Measurements from ENCODE around the gene AGPAT2. TPM values are rescaled to one million over a fixed set of nuclear protein-coding genes. Genes with fewer than 3 reads are reported as not detected.
"Not testable (repeated sequence)": the region's sequence is repeated elsewhere in the genome, so short reads cannot be mapped to it uniquely, and the experiment has no call there.

Gene AGPAT2
- total RNA-seq, 1 donor from 2014 or later: 36.4 TPM

- Mint-ChIP-seq H3K27ac (ENCODE audit: unreplicated experiment) (no peak overlapping the region), H3K4me1 (ENCODE audit: unreplicated experiment) (peaks cover 5% of the 10 kb centered on the region), H3K9me3 (ENCODE audit: unreplicated experiment) (no peaks in the 10 kb centered on the region), H3K27me3 (ENCODE audit: unreplicated experiment) (peaks cover 3% of the 10 kb centered on the region), H3K4me3 (ENCODE audit: unreplicated experiment) (no peak overlapping the region), H3K36me3 (ENCODE audit: unreplicated experiment) (no peaks in the 10 kb centered on the region)
- TF ChIP-seq CTCF (IDR thresholded peaks at IDR 0.05): no peak
- no peak for DNase-seq (ENCODE audit: extremely low spot score, unreplicated experiment)
Observed at GRCh38 chr9:136640171-136641111, 46.8 kb downstream of the AGPAT2 start.

GRCh38 chr9:136634904-136635303 lies 52.4 kb downstream of the AGPAT2 start:
- H3K4me3 Mint-ChIP-seq (ENCODE audit: unreplicated experiment): no peak overlapping the region
- H3K27ac Mint-ChIP-seq (ENCODE audit: unreplicated experiment): no peak overlapping the region
- no peaks in the 10 kb centered on the region for H3K27me3 Mint-ChIP-seq (ENCODE audit: unreplicated experiment)
- no peaks in the 10 kb centered on the region for H3K36me3 Mint-ChIP-seq (ENCODE audit: unreplicated experiment)
- no peaks in the 10 kb centered on the region for H3K9me3 Mint-ChIP-seq (ENCODE audit: unreplicated experiment)
- no peak for DNase-seq (ENCODE audit: extremely low spot score, unreplicated experiment)
- no peak for TF ChIP-seq CTCF (IDR thresholded peaks at IDR 0.05)
- peaks cover 11% of the 10 kb centered on the region for H3K4me1 Mint-ChIP-seq (ENCODE audit: unreplicated experiment)

- H3K36me3 Mint-ChIP-seq (ENCODE audit: unreplicated experiment); H3K4me3 Mint-ChIP-seq (ENCODE audit: unreplicated experiment); H3K27me3 Mint-ChIP-seq (ENCODE audit: unreplicated experiment); H3K27ac Mint-ChIP-seq (ENCODE audit: unreplicated experiment); DNase-seq (ENCODE audit: extremely low spot score, unreplicated experiment); H3K9me3 Mint-ChIP-seq (ENCODE audit: unreplicated experiment): not testable (repeated sequence)
- H3K4me1 Mint-ChIP-seq (ENCODE audit: unreplicated experiment): peaks cover 13% of the 10 kb centered on the region
Observed at GRCh38 chr9:136632491-136633106, 54.7 kb downstream of the AGPAT2 start.

GRCh38 chr9:136632072-136632471 lies 55.2 kb downstream of the AGPAT2 start:
- H3K27ac Mint-ChIP-seq (ENCODE audit: unreplicated experiment); H3K9me3 Mint-ChIP-seq (ENCODE audit: unreplicated experiment); H3K36me3 Mint-ChIP-seq (ENCODE audit: unreplicated experiment); DNase-seq (ENCODE audit: extremely low spot score, unreplicated experiment); H3K27me3 Mint-ChIP-seq (ENCODE audit: unreplicated experiment); H3K4me3 Mint-ChIP-seq (ENCODE audit: unreplicated experiment): not testable (repeated sequence)
- H3K4me1 Mint-ChIP-seq (ENCODE audit: unreplicated experiment): peaks cover 13% of the 10 kb centered on the region

GRCh38 chr9:136631038-136632000 lies 55.9 kb downstream of the AGPAT2 start:
- H3K4me1 Mint-ChIP-seq (ENCODE audit: unreplicated experiment): peaks cover 13% of the 10 kb centered on the region
- H3K9me3 Mint-ChIP-seq (ENCODE audit: unreplicated experiment): no peaks in the 10 kb centered on the region
- no peaks in the 10 kb centered on the region for H3K36me3 Mint-ChIP-seq (ENCODE audit: unreplicated experiment)
- H3K4me3 Mint-ChIP-seq (ENCODE audit: unreplicated experiment): no peak overlapping the region
- H3K27ac Mint-ChIP-seq (ENCODE audit: unreplicated experiment): no peak overlapping the region
- no peaks in the 10 kb centered on the region for H3K27me3 Mint-ChIP-seq (ENCODE audit: unreplicated experiment)
- peak; percentile 91 for TF ChIP-seq CTCF (IDR thresholded peaks at IDR 0.05)
- DNase-seq (ENCODE audit: extremely low spot score, unreplicated experiment): no peak

Measured in osteocyte (in vitro differentiated cells).